Sigmoid colon (tissue), 7 donors: ENCODE results near the gene NUP54. TPM values are rescaled to one million over a fixed set of nuclear protein-coding genes. Genes with fewer than 3 reads are reported as not detected.

Experiments used
- DNase-seq: peaks from one replicate; pipeline ENCODE4 v3.0.0-alpha.2; 2019
- H3K27ac ChIP-seq, 4 donors: fragments of 200-600 bp; sonication (generic); one replicate each; pipeline ENCODE4 v1.5.1; 2016 to 2019; ENCODE audit warnings: mild to moderate bottlenecking in 1 of 4
- H3K27me3 ChIP-seq, 3 donors: fragments of 200-600 bp; sonication (generic); one replicate each; pipeline ENCODE4 v1.5.1; 2019; ENCODE audit warnings: mild to moderate bottlenecking in 1 of 3
- H3K36me3 ChIP-seq, 4 donors: fragments of 200-600 bp; sonication (generic); one replicate each; pipeline ENCODE4 v1.5.1; 2016 to 2019
- H3K4me1 ChIP-seq, 4 donors: fragments of 200-600 bp; sonication (generic); one replicate each; pipeline ENCODE4 v1.5.1; 2017 to 2019
- H3K4me3 ChIP-seq, 4 donors: fragments of 200-600 bp; sonication (generic); one replicate each; pipeline ENCODE4 v1.5.1; 2017 to 2019; ENCODE audit warnings: mild to moderate bottlenecking in 2 of 4, moderate library complexity in 1 of 4
- H3K9me3 ChIP-seq, 4 donors: fragments of 200-600 bp in 3 of 4; sonication (generic) in 3 of 4; one replicate each; pipeline versions ENCODE4 v1.5.1 to v1.6.1; 2013 to 2019
- CTCF ChIP-seq, 4 experiments: fragments of 450-650 bp in 3 of 4; fragments of 200-600 bp in 1 of 4; IDR thresholded peaks; one replicate each; pipeline ENCODE4 v1.5.1; 2016 to 2019; ENCODE audit warnings: antibody characterized with exemption in 4 of 4, mild to moderate bottlenecking in 3 of 4, moderate library complexity in 2 of 4
- EP300 ChIP-seq, 4 donors: sonication (generic); formaldehyde crosslinking; IDR thresholded peaks; one replicate each; pipeline ENCODE4 v1.6.1; 2017; ENCODE audit warnings: antibody characterized with exemption in 4 of 4
- POLR2A ChIP-seq, 2 donors: fragments of 450-650 bp; IDR thresholded peaks; one replicate each; pipeline ENCODE4 v1.6.1; 2016; ENCODE audit warnings: antibody characterized with exemption in 2 of 2, mild to moderate bottlenecking in 2 of 2, moderate library complexity in 2 of 2
- POLR2AphosphoS5 ChIP-seq, 4 donors: sonication (generic); formaldehyde crosslinking; IDR thresholded peaks; one replicate each; pipeline ENCODE4 v1.6.1; 2017; ENCODE audit warnings: antibody characterized with exemption in 4 of 4
- whole genome bisulfite sequencing, 2 donors: extraction: QIAGEN DNeasy Blood & Tissue Kit; methylation state at CpG; one replicate each; pipeline ENCODE4 v1.1.7; 2013; 5-methylcytosine and 5-hydroxymethylcytosine counted together
- intact Hi-C: fragments of 100-400 bp; cut with DNase I; formaldehyde crosslinking; loops from one replicate; pipeline ENCODE4 v1.15.1; 2023
- polyA plus RNA-seq, 3 donors: library from polyadenylated mRNA; stranded (reverse); fragments of 200-250 nt; gene quantifications; one replicate each; pipeline ENCODE4 v1.2.3, GENCODE V29; 2013
- total RNA-seq, 4 donors: library from RNA; depleted of rRNA; stranded (reverse); fragments of >200 nt; gene quantifications; one replicate each; pipeline ENCODE4 v1.1.0, GENCODE V29; 2016
- donor health status: healthy with polysubstance abuse.
- donor health status: Bipolar disorder and iron deficiency.
- donor health status: healthy.

Gene NUP54
- total and polyA plus RNA-seq, 7 donors: 16.6 to 57.9 (median 38.0) TPM

GRCh38 chr4:76108467-76109181, 39.6 kb downstream of the NUP54 start:
- peaks cover 0 to 15% (median 2%) of the 10 kb centered on the region in 4 donors for H3K36me3 ChIP-seq
- intact Hi-C loops: no loop called here
- H3K27ac ChIP-seq: no peak overlapping the region
- TF ChIP-seq POLR2A (IDR thresholded peaks at IDR 0.05) (no peak), CTCF (IDR thresholded peaks at IDR 0.05) (no peak), EP300 (IDR thresholded peaks at IDR 0.05) (no peak), POLR2AphosphoS5 (IDR thresholded peaks at IDR 0.05) (no peak)
- no peaks in the 10 kb centered on the region for H3K9me3 ChIP-seq
- WGBS, 2 donors: 41 to 43% methylated on average over 5 of the region's 5 CpGs
- H3K27me3 ChIP-seq: no peaks in the 10 kb centered on the region
- H3K4me3 ChIP-seq: no peak overlapping the region
- H3K4me1 ChIP-seq: no peaks in the 10 kb centered on the region
- DNase-seq: no peak

- intact Hi-C loops: no loop called here
- Histone ChIP-seq H3K27me3 (no peaks in the 10 kb centered on the region), H3K36me3 (no peaks in the 10 kb centered on the region), H3K9me3 (no peaks in the 10 kb centered on the region), H3K4me1 (no peaks in the 10 kb centered on the region), H3K27ac (no peak overlapping the region), H3K4me3 (no peak overlapping the region)
- DNase-seq: no peak
- 82 to 87% methylated on average over 4 of the region's 4 CpGs for WGBS, 2 donors
- TF ChIP-seq POLR2AphosphoS5 (IDR thresholded peaks at IDR 0.05) (no peak), POLR2A (IDR thresholded peaks at IDR 0.05) (no peak), CTCF (IDR thresholded peaks at IDR 0.05) (no peak), EP300 (IDR thresholded peaks at IDR 0.05) (no peak)
Observed at GRCh38 chr4:76106442-76106841, 41.8 kb downstream of the NUP54 start.

- no peaks in the 10 kb centered on the region for H3K9me3 ChIP-seq
- no peaks in the 10 kb centered on the region for H3K4me1 ChIP-seq
- 72 to 78% methylated on average over 3 of the region's 3 CpGs for WGBS, 2 donors
- intact Hi-C loops: no loop called here
- no peaks in the 10 kb centered on the region for H3K36me3 ChIP-seq
- no peaks in the 10 kb centered on the region for H3K27me3 ChIP-seq
- H3K27ac ChIP-seq: no peak overlapping the region
- H3K4me3 ChIP-seq: no peak overlapping the region
- no peak for DNase-seq
- no peak for TF ChIP-seq POLR2AphosphoS5 (IDR thresholded peaks at IDR 0.05)
- TF ChIP-seq CTCF (IDR thresholded peaks at IDR 0.05): no peak
- TF ChIP-seq POLR2A (IDR thresholded peaks at IDR 0.05): no peak
- TF ChIP-seq EP300 (IDR thresholded peaks at IDR 0.05): no peak
Observed at GRCh38 chr4:76105652-76106051, 42.5 kb downstream of the NUP54 start.

- intact Hi-C loops: no loop called here
- no peaks in the 10 kb centered on the region for H3K36me3 ChIP-seq
- H3K27ac ChIP-seq: no peak overlapping the region
- no peaks in the 10 kb centered on the region for H3K9me3 ChIP-seq
- TF ChIP-seq POLR2AphosphoS5 (IDR thresholded peaks at IDR 0.05) (no peak), CTCF (IDR thresholded peaks at IDR 0.05) (no peak), POLR2A (IDR thresholded peaks at IDR 0.05) (no peak), EP300 (IDR thresholded peaks at IDR 0.05) (no peak)
- no peak for DNase-seq
- H3K27me3 ChIP-seq: no peaks in the 10 kb centered on the region
- no peaks in the 10 kb centered on the region for H3K4me1 ChIP-seq
- 93 to 97% methylated on average over 3 of the region's 3 CpGs for WGBS, 2 donors
- no peak overlapping the region for H3K4me3 ChIP-seq
Observed at GRCh38 chr4:76096076-76096475, 52.1 kb downstream of the NUP54 start.

GRCh38 chr4:76095568-76095967, 52.6 kb downstream of the NUP54 start:
- intact Hi-C loops: no loop called here

More at GRCh38 chr4:76095568-76095967, 52.6 kb downstream of the NUP54 start:
- Histone ChIP-seq H3K27me3 (no peaks in the 10 kb centered on the region), H3K4me1 (no peaks in the 10 kb centered on the region), H3K9me3 (no peaks in the 10 kb centered on the region), H3K27ac (no peak overlapping the region), H3K4me3 (no peak overlapping the region), H3K36me3 (no peaks in the 10 kb centered on the region)
- DNase-seq: no peak
- TF ChIP-seq EP300 (IDR thresholded peaks at IDR 0.05) (no peak), POLR2A (IDR thresholded peaks at IDR 0.05) (no peak), CTCF (IDR thresholded peaks at IDR 0.05) (no peak), POLR2AphosphoS5 (IDR thresholded peaks at IDR 0.05) (no peak)
